Liver (tissue), 3 donors: ENCODE results near the gene ZNF891.

Source experiments
- FOXA1 ChIP-seq: IDR thresholded peaks from 2 replicates; pipeline ENCODE4 v1.6.1; 2016; ENCODE audit warnings: antibody characterized with exemption
- GABPA ChIP-seq, 2 donors: IDR thresholded peaks in 1 of 2; conservative IDR thresholded peaks in 1 of 2; 2 replicates each; pipeline ENCODE4 v1.6.1; 2016; ENCODE audit warnings: antibody characterized with exemption in 2 of 2, mild to moderate bottlenecking in 1 of 2, moderate library complexity in 1 of 2
- HNF4A ChIP-seq, 2 donors: conservative IDR thresholded peaks; 2 replicates each; pipeline ENCODE4 v1.6.1; 2016; ENCODE audit warnings: antibody characterized with exemption in 2 of 2, mild to moderate bottlenecking in 2 of 2
- JUND ChIP-seq, 2 donors: IDR thresholded peaks; 2 replicates each; pipeline ENCODE4 v1.6.1; 2016; ENCODE audit warnings: antibody characterized with exemption in 2 of 2
- RAD21 ChIP-seq, 2 donors: IDR thresholded peaks; 2 replicates each; pipeline ENCODE4 v1.6.1; 2016; ENCODE audit warnings: antibody characterized with exemption in 2 of 2, mild to moderate bottlenecking in 2 of 2
- SP1 ChIP-seq: IDR thresholded peaks from 2 replicates; pipeline ENCODE4 v1.6.1; 2018; ENCODE audit warnings: antibody characterized with exemption, mild to moderate bottlenecking
- YY1 ChIP-seq: IDR thresholded peaks from 2 replicates; pipeline ENCODE4 v1.6.1; 2016; ENCODE audit warnings: antibody characterized with exemption, mild to moderate bottlenecking
- TF ChIP-seq, protein P1 (sequence below): IDR thresholded peaks from 2 replicates; pipeline ENCODE4 v1.6.1; 2016; ENCODE audit warnings: antibody characterized with exemption
- TF ChIP-seq, protein P2 (sequence below): fragments of 150-350 bp; IDR thresholded peaks from 2 replicates; pipeline ENCODE4 v1.5.1; 2017; ENCODE audit warnings: improper control_type of control experiment, low read depth, low read length; ENCODE audit not compliant: missing input control
- TF ChIP-seq, protein P3 (sequence below): IDR thresholded peaks from 2 replicates; pipeline ENCODE4 v1.6.1; 2016; ENCODE audit warnings: antibody characterized with exemption
- donor health status: healthy.
- donor health status: healthy.

DNA sequence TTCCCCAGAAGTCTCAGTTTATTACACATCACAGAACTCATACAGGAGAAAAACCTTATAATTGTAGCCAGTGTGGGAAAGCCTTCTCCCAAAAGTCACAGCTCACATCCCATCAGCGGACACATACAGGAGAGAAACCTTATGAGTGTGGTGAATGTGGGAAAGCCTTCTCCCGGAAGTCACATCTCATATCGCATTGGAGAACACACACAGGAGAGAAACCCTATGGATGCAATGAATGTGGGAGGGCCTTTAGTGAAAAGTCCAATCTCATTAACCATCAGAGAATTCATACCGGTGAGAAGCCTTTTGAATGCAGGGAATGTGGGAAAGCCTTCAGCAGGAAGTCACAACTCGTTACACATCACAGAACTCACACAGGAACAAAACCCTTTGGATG is 72.6 kb downstream of the ZNF891 start:
- TF ChIP-seq, protein P1, sequence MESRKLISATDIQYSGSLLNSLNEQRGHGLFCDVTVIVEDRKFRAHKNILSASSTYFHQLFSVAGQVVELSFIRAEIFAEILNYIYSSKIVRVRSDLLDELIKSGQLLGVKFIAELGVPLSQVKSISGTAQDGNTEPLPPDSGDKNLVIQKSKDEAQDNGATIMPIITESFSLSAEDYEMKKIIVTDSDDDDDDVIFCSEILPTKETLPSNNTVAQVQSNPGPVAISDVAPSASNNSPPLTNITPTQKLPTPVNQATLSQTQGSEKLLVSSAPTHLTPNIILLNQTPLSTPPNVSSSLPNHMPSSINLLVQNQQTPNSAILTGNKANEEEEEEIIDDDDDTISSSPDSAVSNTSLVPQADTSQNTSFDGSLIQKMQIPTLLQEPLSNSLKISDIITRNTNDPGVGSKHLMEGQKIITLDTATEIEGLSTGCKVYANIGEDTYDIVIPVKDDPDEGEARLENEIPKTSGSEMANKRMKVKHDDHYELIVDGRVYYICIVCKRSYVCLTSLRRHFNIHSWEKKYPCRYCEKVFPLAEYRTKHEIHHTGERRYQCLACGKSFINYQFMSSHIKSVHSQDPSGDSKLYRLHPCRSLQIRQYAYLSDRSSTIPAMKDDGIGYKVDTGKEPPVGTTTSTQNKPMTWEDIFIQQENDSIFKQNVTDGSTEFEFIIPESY = no peak
- TF ChIP-seq, protein P2, sequence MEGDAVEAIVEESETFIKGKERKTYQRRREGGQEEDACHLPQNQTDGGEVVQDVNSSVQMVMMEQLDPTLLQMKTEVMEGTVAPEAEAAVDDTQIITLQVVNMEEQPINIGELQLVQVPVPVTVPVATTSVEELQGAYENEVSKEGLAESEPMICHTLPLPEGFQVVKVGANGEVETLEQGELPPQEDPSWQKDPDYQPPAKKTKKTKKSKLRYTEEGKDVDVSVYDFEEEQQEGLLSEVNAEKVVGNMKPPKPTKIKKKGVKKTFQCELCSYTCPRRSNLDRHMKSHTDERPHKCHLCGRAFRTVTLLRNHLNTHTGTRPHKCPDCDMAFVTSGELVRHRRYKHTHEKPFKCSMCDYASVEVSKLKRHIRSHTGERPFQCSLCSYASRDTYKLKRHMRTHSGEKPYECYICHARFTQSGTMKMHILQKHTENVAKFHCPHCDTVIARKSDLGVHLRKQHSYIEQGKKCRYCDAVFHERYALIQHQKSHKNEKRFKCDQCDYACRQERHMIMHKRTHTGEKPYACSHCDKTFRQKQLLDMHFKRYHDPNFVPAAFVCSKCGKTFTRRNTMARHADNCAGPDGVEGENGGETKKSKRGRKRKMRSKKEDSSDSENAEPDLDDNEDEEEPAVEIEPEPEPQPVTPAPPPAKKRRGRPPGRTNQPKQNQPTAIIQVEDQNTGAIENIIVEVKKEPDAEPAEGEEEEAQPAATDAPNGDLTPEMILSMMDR = no peak
- TF ChIP-seq SP1 (no peak), RAD21 (IDR thresholded peaks at IDR 0.05) (no peak), JUND (IDR thresholded peaks at IDR 0.05) (no peak), HNF4A (conservative IDR thresholded peaks at IDR 0.05) (no peak), GABPA (IDR thresholded peaks at IDR 0.05 in 1 of 2, conservative IDR thresholded peaks at IDR 0.05 in 1 of 2) (no peak), FOXA1 (no peak), YY1 (no peak)
- TF ChIP-seq, protein P3, sequence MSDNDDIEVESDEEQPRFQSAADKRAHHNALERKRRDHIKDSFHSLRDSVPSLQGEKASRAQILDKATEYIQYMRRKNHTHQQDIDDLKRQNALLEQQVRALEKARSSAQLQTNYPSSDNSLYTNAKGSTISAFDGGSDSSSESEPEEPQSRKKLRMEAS = no peak
